MM.1S (cell line): ENCODE data around the gene MYO16.

Experiments used
- CTCF ChIP-seq: fragments of 300-600 bp; sonication (generic); IDR thresholded peaks from 2 replicates; pipeline ENCODE4 v1.5.1; 2016; ENCODE audit warnings: antibody characterized with exemption, low read length, mixed read lengths
- EZH2 ChIP-seq: fragments of 300-600 bp; sonication (generic); optimal IDR thresholded peaks from 2 replicates; pipeline ENCODE3; 2017; ENCODE audit warnings: low read depth, mild to moderate bottlenecking, antibody characterized with exemption, low read length, mixed read lengths
- EZH2phosphoT487 ChIP-seq: fragments of 300-600 bp; sonication (generic); IDR thresholded peaks from 2 replicates; pipeline ENCODE4 v1.6.1; 2018; ENCODE audit warnings: antibody characterized with exemption, low read length

GRCh38 chr13:109002934-109003333, 373.5 kb downstream of the MYO16 start:
- TF ChIP-seq CTCF (no peak), EZH2 (no peak), EZH2phosphoT487 (no peak)
